ENCODE measurements around the gene IKZF4.

IKZF4 gene

DNA sequence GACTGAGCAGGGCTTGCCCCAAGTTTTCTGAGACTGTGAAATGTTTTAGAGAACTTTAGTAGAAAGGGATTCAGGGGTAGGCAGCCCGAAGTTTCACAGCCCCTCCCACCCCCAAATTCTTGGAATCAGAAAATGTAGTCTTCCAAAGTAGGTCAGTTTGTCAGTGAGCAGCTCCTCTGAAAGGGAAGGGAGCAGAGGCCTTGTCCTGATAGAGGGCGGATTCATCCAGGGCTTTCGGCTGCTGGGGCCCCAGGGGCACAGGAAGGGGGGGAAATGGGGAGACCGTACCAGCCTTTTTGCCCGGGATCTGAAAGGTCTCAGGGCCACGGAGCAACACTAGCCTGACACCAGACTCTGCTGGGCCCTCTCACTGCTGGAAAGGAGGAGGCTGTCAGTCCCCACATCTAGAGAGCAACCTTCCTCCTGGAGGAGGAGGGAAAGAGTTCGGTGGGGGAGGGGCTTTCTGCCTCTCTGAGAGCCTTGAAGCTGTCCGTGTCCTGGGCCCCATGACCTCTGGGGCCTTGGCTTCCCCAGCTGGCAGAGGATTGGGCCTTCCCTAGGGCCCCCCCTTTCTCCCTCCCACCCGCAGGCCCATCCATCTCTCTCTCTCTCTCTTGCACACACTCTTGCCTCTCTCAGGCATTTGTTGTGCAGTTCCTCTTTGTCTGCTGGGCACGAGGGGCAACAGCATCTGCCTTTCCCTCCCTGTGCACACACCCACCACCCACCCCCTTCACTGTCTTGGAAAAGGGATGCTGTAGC lies at the start of gene IKZF4:
IKZF4 (plus strand) TSS at position 621 of the 762 bp plus-strand sequence. CDS start 451 bp downstream, outside the sequence.
- Histone ChIP-seq H3K27me3 (ENCODE audit: low read length) (no peaks in the 10 kb centered on the region), H3K4me2 (ENCODE audit: low read depth, low read length, poor library complexity, severe bottlenecking) (no peak within 1 kb of the TSS), H3F3A (ENCODE audit: insufficient read depth) (no peaks in the 10 kb centered on the region), H3K4me3 (ENCODE audit: insufficient read depth, low read length, poor library complexity, severe bottlenecking) (no peak within 1 kb of the TSS), H3K79me2 (ENCODE audit: insufficient read depth, low read length) (no peaks in the 10 kb centered on the region), H3K9me2 (replicated peaks; ENCODE audit: insufficient read depth, low read length) (no peaks in the 10 kb centered on the region), H4K20me1 (ENCODE audit: low read depth, low read length) (no peaks in the 10 kb centered on the region), H2AFZ (ENCODE audit: low read depth, low read length, severe bottlenecking) (no peak within 1 kb of the TSS), H3K9ac (ENCODE audit: low read length) (no peak within 1 kb of the TSS), H3K36me3 (ENCODE audit: low read length) (no peaks in the 10 kb centered on the region), H3K27ac (ENCODE audit: low read depth, low read length) (no peak within 1 kb of the TSS), H3K9me3 (ENCODE audit: insufficient read depth, low read length) (no peaks in the 10 kb centered on the region)
- TF ChIP-seq EZH2phosphoT487 (conservative IDR thresholded peaks at IDR 0.05; ENCODE audit: low read length) = no peak
- TF ChIP-seq, protein P1, sequence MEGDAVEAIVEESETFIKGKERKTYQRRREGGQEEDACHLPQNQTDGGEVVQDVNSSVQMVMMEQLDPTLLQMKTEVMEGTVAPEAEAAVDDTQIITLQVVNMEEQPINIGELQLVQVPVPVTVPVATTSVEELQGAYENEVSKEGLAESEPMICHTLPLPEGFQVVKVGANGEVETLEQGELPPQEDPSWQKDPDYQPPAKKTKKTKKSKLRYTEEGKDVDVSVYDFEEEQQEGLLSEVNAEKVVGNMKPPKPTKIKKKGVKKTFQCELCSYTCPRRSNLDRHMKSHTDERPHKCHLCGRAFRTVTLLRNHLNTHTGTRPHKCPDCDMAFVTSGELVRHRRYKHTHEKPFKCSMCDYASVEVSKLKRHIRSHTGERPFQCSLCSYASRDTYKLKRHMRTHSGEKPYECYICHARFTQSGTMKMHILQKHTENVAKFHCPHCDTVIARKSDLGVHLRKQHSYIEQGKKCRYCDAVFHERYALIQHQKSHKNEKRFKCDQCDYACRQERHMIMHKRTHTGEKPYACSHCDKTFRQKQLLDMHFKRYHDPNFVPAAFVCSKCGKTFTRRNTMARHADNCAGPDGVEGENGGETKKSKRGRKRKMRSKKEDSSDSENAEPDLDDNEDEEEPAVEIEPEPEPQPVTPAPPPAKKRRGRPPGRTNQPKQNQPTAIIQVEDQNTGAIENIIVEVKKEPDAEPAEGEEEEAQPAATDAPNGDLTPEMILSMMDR (IDR thresholded peaks at IDR 0.05; ENCODE audit: insufficient read depth, low read length, poor library complexity, severe bottlenecking) = no peak

- Histone ChIP-seq H3K36me3 (ENCODE audit: low read length) (peaks cover 10% of the 10 kb centered on the region; the same call in 1 of the 2 replicates), H3K4me3 (ENCODE audit: insufficient read depth, low read length, poor library complexity, severe bottlenecking) (peak overlapping the region; percentile 70), H4K20me1 (ENCODE audit: low read depth, low read length) (no peaks in the 10 kb centered on the region), H3K27ac (ENCODE audit: low read depth, low read length) (peak overlapping the region; percentile 46; the same call in 1 of the 2 replicates), H3K9me2 (replicated peaks; ENCODE audit: insufficient read depth, low read length) (no peaks in the 10 kb centered on the region), H3K79me2 (ENCODE audit: insufficient read depth, low read length) (peaks cover 45% of the 10 kb centered on the region), H3K9me3 (ENCODE audit: insufficient read depth, low read length) (no peaks in the 10 kb centered on the region), H3K27me3 (ENCODE audit: low read length) (no peaks in the 10 kb centered on the region), H3F3A (ENCODE audit: insufficient read depth) (peaks cover 13% of the 10 kb centered on the region; the same call in 1 of the 2 replicates), H3K4me2 (ENCODE audit: low read depth, low read length, poor library complexity, severe bottlenecking) (peak overlapping the region; percentile 63), H2AFZ (ENCODE audit: low read depth, low read length, severe bottlenecking) (no peak overlapping the region), H3K9ac (ENCODE audit: low read length) (no peak overlapping the region)
- TF ChIP-seq, protein P1 (IDR thresholded peaks at IDR 0.05; ENCODE audit: insufficient read depth, low read length, poor library complexity, severe bottlenecking) = no peak
- TF ChIP-seq EZH2phosphoT487 (conservative IDR thresholded peaks at IDR 0.05; ENCODE audit: low read length) = no peak
Measured at GRCh38 chr12:55972042-55972441, 48.8 kb upstream of the IKZF4 start.

DNA sequence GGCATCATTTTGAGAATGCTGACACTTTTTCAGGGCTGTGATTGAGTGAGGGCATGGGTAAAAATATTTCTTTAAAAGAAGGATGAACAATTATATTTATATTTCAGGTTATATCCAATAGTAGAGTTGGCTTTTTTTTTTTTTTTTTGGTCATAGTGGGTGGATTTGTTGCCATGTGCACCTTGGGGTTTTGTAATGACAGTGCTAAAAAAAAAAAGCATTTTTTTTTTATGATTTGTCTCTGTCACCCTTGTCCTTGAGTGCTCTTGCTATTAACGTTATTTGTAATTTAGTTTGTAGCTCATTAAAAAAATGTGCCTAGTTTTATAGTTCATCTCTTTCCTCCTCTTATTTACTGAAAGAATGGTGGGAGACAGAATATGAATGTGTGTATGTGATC lies 48.4 kb upstream of the IKZF4 start:
- H3K79me2 ChIP-seq (ENCODE audit: insufficient read depth, low read length) = peaks cover 42% of the 10 kb centered on the region
- no peaks in the 10 kb centered on the region for H3K27me3 ChIP-seq (ENCODE audit: low read length)
- H3K9me3 ChIP-seq (ENCODE audit: insufficient read depth, low read length) = no peaks in the 10 kb centered on the region
- peaks cover 13% of the 10 kb centered on the region; the same call in 1 of the 2 replicates for H3F3A ChIP-seq (ENCODE audit: insufficient read depth)
- H3K36me3 ChIP-seq (ENCODE audit: low read length) = peaks cover 10% of the 10 kb centered on the region; the same call in 1 of the 2 replicates
- peak overlapping the region; percentile 63 for H3K4me2 ChIP-seq (ENCODE audit: low read depth, low read length, poor library complexity, severe bottlenecking)
- H3K27ac ChIP-seq (ENCODE audit: low read depth, low read length) = peak overlapping the region; percentile 46
- H4K20me1 ChIP-seq (ENCODE audit: low read depth, low read length) = no peaks in the 10 kb centered on the region
- peak overlapping the region; percentile 70 for H3K4me3 ChIP-seq (ENCODE audit: insufficient read depth, low read length, poor library complexity, severe bottlenecking)
- H2AFZ ChIP-seq (ENCODE audit: low read depth, low read length, severe bottlenecking) = no peak overlapping the region
- H3K9me2 ChIP-seq (replicated peaks; ENCODE audit: insufficient read depth, low read length) = no peaks in the 10 kb centered on the region
- H3K9ac ChIP-seq (ENCODE audit: low read length) = peak overlapping the region; percentile 60; the same call in 1 of the 2 replicates
- TF ChIP-seq, protein P1 (IDR thresholded peaks at IDR 0.05; ENCODE audit: insufficient read depth, low read length, poor library complexity, severe bottlenecking) = no peak
- TF ChIP-seq EZH2phosphoT487 (conservative IDR thresholded peaks at IDR 0.05; ENCODE audit: low read length) = no peak

Measured in SU-DHL-6 (cell line).